Neural progenitor cell (in vitro differentiated cells): ENCODE data around the gene AP1AR. TPM values are rescaled to one million over a fixed set of nuclear protein-coding genes. Genes with fewer than 3 reads are reported as not detected.

Experiments
- DNase-seq: peaks from one replicate; pipeline ENCODE4 v3.0.0-alpha.2; 2016; ENCODE audit warnings: low spot score
- H2AFZ ChIP-seq: fragments of 200-600 bp; sonication (generic); replicated peaks from 2 replicates; pipeline ENCODE4 v1.6.1; 2016; ENCODE audit warnings: antibody characterized with exemption
- H3F3A ChIP-seq: fragments of 200-600 bp; sonication (generic); 2 replicates; pipeline ENCODE4 v1.6.1; 2016; ENCODE audit warnings: antibody characterized with exemption, low read depth
- H3K27ac ChIP-seq: fragments of 200-600 bp; sonication (generic); 2 replicates; pipeline ENCODE4 v1.5.1; 2016; ENCODE audit warnings: mild to moderate bottlenecking
- H3K27me3 ChIP-seq: fragments of 200-600 bp; sonication (generic); 2 replicates; pipeline ENCODE4 v1.6.1; 2016; ENCODE audit warnings: mild to moderate bottlenecking, moderate library complexity
- H3K36me3 ChIP-seq: fragments of 200-600 bp; sonication (generic); 2 replicates; pipeline ENCODE4 v1.5.1; 2016
- H3K4me1 ChIP-seq: fragments of 200-600 bp; sonication (generic); 2 replicates; pipeline ENCODE4 v1.6.1; 2016; ENCODE audit warnings: mixed run types
- H3K4me2 ChIP-seq: fragments of 200-600 bp; sonication (generic); 2 replicates; pipeline ENCODE4 v1.6.1; 2016
- H3K4me3 ChIP-seq: fragments of 200-600 bp; sonication (generic); 2 replicates; pipeline ENCODE4 v1.5.1; 2016
- H3K79me2 ChIP-seq: fragments of 200-600 bp; sonication (generic); 2 replicates; pipeline ENCODE4 v1.6.1; 2016; ENCODE audit warnings: low read depth
- H3K9ac ChIP-seq: fragments of 200-600 bp; sonication (generic); 2 replicates; pipeline ENCODE4 v1.6.1; 2016
- H3K9me3 ChIP-seq: fragments of 200-600 bp; sonication (generic); 2 replicates; pipeline ENCODE4 v1.5.1; 2016; ENCODE audit warnings: low read depth
- H4K20me1 ChIP-seq: fragments of 200-600 bp; sonication (generic); 2 replicates; pipeline ENCODE4 v1.6.1; 2016; ENCODE audit warnings: low read depth
- H3K27ac Mint-ChIP-seq: 3 replicates; pipeline ENCODE4 v1.8.0; 2021; ENCODE audit warnings: mixed read lengths
- H3K27me3 Mint-ChIP-seq: 2 replicates; pipeline ENCODE4 v1.8.0; 2022; ENCODE audit warnings: low read depth, mild to moderate bottlenecking, inconsistent platforms, moderate library complexity, mixed read lengths; ENCODE audit not compliant: insufficient read depth
- H3K36me3 Mint-ChIP-seq: 3 replicates; pipeline ENCODE4 v1.8.0; 2021; ENCODE audit warnings: mixed read lengths
- H3K4me1 Mint-ChIP-seq: 3 replicates; pipeline ENCODE4 v1.8.0; 2021; ENCODE audit warnings: mixed read lengths
- H3K4me3 Mint-ChIP-seq: 3 replicates; pipeline ENCODE4 v1.8.0; 2021; ENCODE audit warnings: mild to moderate bottlenecking, moderate library complexity, mixed read lengths
- H3K9me3 Mint-ChIP-seq: 3 replicates; pipeline ENCODE4 v1.8.0; 2020; ENCODE audit warnings: mixed read lengths
- CTCF ChIP-seq: fragments of 200-600 bp; sonication (generic); IDR thresholded peaks from 2 replicates; pipeline ENCODE4 v1.5.1; 2017; ENCODE audit warnings: antibody characterized with exemption, mild to moderate bottlenecking
- EZH2 ChIP-seq: fragments of 200-600 bp; sonication (generic); IDR thresholded peaks from 2 replicates; pipeline ENCODE4 v1.6.1; 2017; ENCODE audit warnings: antibody characterized with exemption, mild to moderate bottlenecking, moderate library complexity
- EZH2phosphoT487 ChIP-seq: fragments of 200-600 bp; sonication (generic); IDR thresholded peaks from 2 replicates; pipeline ENCODE4 v1.6.1; 2017; ENCODE audit warnings: antibody characterized with exemption
- total RNA-seq: library from RNA; depleted of rRNA; stranded (reverse); fragments of >200 nt; gene quantifications from 2 replicates; pipeline ENCODE4 v1.2.3, GENCODE V29; 2015; ENCODE audit warnings: low replicate concordance

The AP1AR gene
- total RNA-seq, 1 donor from 2014 or later = 41.9 TPM

GRCh38 chr4:112251019-112251643, 19.5 kb downstream of the AP1AR start:
- Mint-ChIP-seq H3K36me3 (peaks cover 10% of the 10 kb centered on the region), H3K4me1 (peaks cover 14% of the 10 kb centered on the region), H3K27me3 (no peaks in the 10 kb centered on the region), H3K9me3 (no peaks in the 10 kb centered on the region), H3K4me3 (no peak overlapping the region), H3K27ac (no peak overlapping the region)
- Histone ChIP-seq H3K9me3 (no peaks in the 10 kb centered on the region), H3F3A (no peaks in the 10 kb centered on the region), H3K4me1 (peaks cover 13% of the 10 kb centered on the region), H3K79me2 (peaks cover 55% of the 10 kb centered on the region), H3K27ac (no peak overlapping the region), H4K20me1 (peaks cover 4% of the 10 kb centered on the region), H3K36me3 (no peaks in the 10 kb centered on the region), H3K4me2 (no peak overlapping the region), H3K27me3 (no peaks in the 10 kb centered on the region), H2AFZ (no peak overlapping the region), H3K4me3 (no peak overlapping the region), H3K9ac (no peak overlapping the region)
- TF ChIP-seq CTCF (no peak), EZH2phosphoT487 (no peak), EZH2 (no peak)
- peak; percentile 23 for DNase-seq

GRCh38 chr4:112252234-112252633, 20.6 kb downstream of the AP1AR start:
- H3K4me3 Mint-ChIP-seq = no peak overlapping the region

GRCh38 chr4:112253382-112254000, 21.9 kb downstream of the AP1AR start:
- Mint-ChIP-seq H3K4me1 (peaks cover 14% of the 10 kb centered on the region), H3K27ac (no peak overlapping the region), H3K27me3 (no peaks in the 10 kb centered on the region), H3K36me3 (peaks cover 10% of the 10 kb centered on the region), H3K9me3 (no peaks in the 10 kb centered on the region), H3K4me3 (no peak overlapping the region)
- Histone ChIP-seq H3K79me2 (peaks cover 35% of the 10 kb centered on the region), H3K9ac (no peak overlapping the region), H3F3A (no peaks in the 10 kb centered on the region), H3K4me1 (peaks cover 13% of the 10 kb centered on the region), H3K36me3 (no peaks in the 10 kb centered on the region), H3K9me3 (no peaks in the 10 kb centered on the region), H3K4me2 (no peak overlapping the region), H3K4me3 (no peak overlapping the region), H4K20me1 (peaks cover 4% of the 10 kb centered on the region), H3K27ac (no peak overlapping the region), H2AFZ (no peak overlapping the region), H3K27me3 (no peaks in the 10 kb centered on the region)
- TF ChIP-seq CTCF = no peak
- DNase-seq = peak; percentile 18

More at GRCh38 chr4:112252234-112252633, 20.6 kb downstream of the AP1AR start:
- H3K27ac Mint-ChIP-seq = no peak overlapping the region
- no peak overlapping the region for H2AFZ ChIP-seq
- H3K36me3 ChIP-seq = no peaks in the 10 kb centered on the region
- no peaks in the 10 kb centered on the region for H3K9me3 ChIP-seq
- no peaks in the 10 kb centered on the region for H3K27me3 ChIP-seq
- no peak overlapping the region for H3K27ac ChIP-seq
- no peak for DNase-seq
- H3K36me3 Mint-ChIP-seq = peaks cover 10% of the 10 kb centered on the region
- H4K20me1 ChIP-seq = peaks cover 4% of the 10 kb centered on the region
- no peak overlapping the region for H3K4me2 ChIP-seq
- H3K4me1 Mint-ChIP-seq = peaks cover 14% of the 10 kb centered on the region
- no peak overlapping the region for H3K4me3 ChIP-seq
- H3K27me3 Mint-ChIP-seq = no peaks in the 10 kb centered on the region
- no peak overlapping the region for H3K9ac ChIP-seq
- no peaks in the 10 kb centered on the region for H3K9me3 Mint-ChIP-seq
- no peaks in the 10 kb centered on the region for H3F3A ChIP-seq
- peaks cover 44% of the 10 kb centered on the region for H3K79me2 ChIP-seq
- no peak for TF ChIP-seq EZH2
- no peak for TF ChIP-seq EZH2phosphoT487
- TF ChIP-seq CTCF = no peak
- peaks cover 13% of the 10 kb centered on the region for H3K4me1 ChIP-seq
